ENCODE results near the gene TRMT5. TPM values are rescaled to one million over a fixed set of nuclear protein-coding genes. Genes with fewer than 3 reads are reported as not detected.
A peak's percentile ranks its signal among the peaks of the same experiment; 100 is the strongest.

TRMT5 gene
- total RNA-seq: 10 to 100 TPM; 19.7 to 20.8 TPM

DNA sequence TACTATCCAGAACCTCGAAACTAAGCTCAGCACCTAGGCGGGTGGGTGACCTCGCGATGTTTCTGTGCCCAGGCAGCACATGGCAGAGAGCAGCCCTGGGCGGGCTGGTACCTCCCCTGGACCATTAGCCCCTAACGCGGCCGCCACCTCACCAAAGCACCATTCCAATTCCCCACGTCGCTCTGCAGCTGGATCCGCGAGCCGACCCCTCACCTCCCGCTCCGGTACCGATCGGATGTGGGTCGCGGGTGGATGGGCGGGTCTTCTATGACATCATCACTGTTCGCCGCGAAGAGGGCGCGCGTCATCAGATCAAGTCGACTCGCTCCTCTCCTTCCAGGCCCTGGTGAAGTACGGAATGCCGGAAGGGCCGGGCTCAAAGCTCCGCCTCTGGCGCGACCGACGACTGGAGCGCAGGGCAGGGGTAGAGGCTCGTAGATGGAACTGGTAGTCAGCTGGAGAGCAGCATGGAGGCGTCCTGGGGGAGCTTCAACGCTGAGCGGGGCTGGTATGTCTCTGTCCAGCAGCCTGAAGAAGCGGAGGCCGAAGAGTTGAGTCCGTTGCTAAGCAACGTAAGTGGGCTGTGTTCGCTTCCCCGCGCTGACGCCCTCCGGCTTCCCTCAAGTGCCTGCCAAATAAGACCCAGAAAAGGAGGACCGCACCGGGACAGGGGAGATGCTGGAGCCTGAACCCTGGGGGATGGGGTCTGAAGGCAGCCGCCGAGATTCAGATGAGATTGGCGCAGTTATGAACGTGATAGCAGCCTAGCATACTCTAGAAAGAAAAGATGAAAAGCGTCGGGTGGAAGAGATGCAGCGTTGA lies at the start of gene TRMT5, which contains the start of gene SLC38A6:
TSS of gene TRMT5 (minus strand) at position 269 of the 822 bp plus-strand sequence. CDS start at position 163, 106 bp downstream.
TSS of gene SLC38A6 (plus strand) at position 435 of the 822 bp plus-strand sequence. CDS start at position 468, 33 bp downstream.
- ChIA-PET POLR2A (interaction anchor here (0.6 kb wide), 1 partner anchor 63 kb away, joined by 3 read pairs; no protein-coding TSS in a partner anchor), CTCF (interaction anchor here (0.9 to 1.0 kb wide), 2 partner anchors 48 to 325 kb away, joined by 3 read pairs; no protein-coding TSS in a partner anchor)
- Mint-ChIP-seq H3K9me3 (ENCODE audit: low read depth) (no peaks in the 10 kb centered on the region), H3K4me3 (no peak within 1 kb of the TSS), H3K27me3 (no peaks in the 10 kb centered on the region), H3K36me3 (ENCODE audit: low read depth) (peaks cover 30% of the 10 kb centered on the region), H3K27ac (no peak within 1 kb of the TSS), H3K4me1 (peaks cover 32% of the 10 kb centered on the region)
- DNase-seq (peak; percentile 94), ATAC-seq (peak; percentile 89)
- intact Hi-C loops (cut with DNase I, micrococcal nuclease): loop anchor here (1.0 to 5.0 kb wide), 9 partner anchors 16 to 732 kb away; partner anchors contain the start of genes MNAT1 (in 1 of the 2), PPM1A (in 1 of the 2) and SIX4 (in 1 of the 2)

- peaks cover 1% of the 10 kb centered on the region for H3K36me3 Mint-ChIP-seq (ENCODE audit: low read depth)
- H3K27me3 Mint-ChIP-seq: no peaks in the 10 kb centered on the region
- intact Hi-C loops (cut with DNase I, micrococcal nuclease): loop anchor here (10.0 kb wide), 2 partner anchors 372 to 682 kb away; no protein-coding TSS in a partner anchor
- H3K9me3 Mint-ChIP-seq (ENCODE audit: low read depth): no peaks in the 10 kb centered on the region
- H3K4me3 Mint-ChIP-seq: no peak overlapping the region
- ChIA-PET POLR2A (no interaction called here), CTCF (interaction anchor here (0.6 to 5.7 kb wide), 9 partner anchors 12 to 695 kb away, joined by 3 to 26 read pairs (median 4); partner anchors contain the start of gene SIX1)
- no peak for ATAC-seq
- no peak overlapping the region for H3K27ac Mint-ChIP-seq
- no peak for DNase-seq
- H3K4me1 Mint-ChIP-seq: no peaks in the 10 kb centered on the region
These were observed 45.6 kb upstream of the TRMT5 start for GRCh38 chr14:61026526-61026925.

DNA sequence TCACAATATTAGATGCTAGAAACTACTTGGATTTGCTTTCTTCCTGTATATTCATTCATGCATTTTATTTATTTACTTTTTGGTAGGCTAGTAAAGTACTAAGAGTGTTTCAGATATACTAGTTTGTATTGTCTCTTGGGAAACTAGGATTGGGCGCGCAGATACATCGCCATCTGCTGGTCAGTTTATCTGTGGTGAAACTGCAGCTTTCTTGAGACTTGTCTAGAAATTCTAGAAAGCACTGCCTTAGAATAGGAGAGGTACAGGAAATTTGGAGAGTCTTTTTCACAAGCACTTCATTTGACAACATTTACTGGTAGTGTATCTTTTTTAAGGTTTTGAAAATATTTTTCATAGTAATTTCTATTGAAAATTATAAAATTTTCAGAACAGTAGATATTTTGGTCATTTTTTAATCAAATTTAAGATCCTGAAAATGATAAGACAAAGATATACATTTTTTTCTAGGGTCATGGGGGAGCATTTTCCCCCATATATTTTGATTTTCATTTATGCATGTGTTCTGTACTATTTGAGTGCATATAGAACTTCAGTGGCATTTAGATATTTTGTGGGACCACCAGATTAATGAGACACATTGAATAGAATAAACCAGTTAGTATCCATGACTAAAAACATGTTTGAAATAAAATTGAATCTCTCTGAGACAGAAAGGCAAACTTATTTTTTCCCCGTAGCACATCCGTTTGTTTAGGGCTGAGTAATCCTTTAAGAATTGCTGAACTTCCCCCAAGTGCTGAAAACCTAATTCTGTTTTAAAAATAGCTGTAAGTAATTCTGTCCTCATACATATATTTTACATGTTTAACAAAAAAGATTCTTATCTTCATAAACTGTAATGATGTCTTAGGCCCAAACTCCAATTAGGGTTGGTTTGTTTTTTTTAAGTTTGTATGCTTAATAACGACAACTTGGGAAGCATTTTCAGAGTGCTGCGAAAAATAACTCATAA lies 44.7 kb upstream of the TRMT5 start:
- ChIA-PET CTCF (interaction anchor here (0.7 to 5.7 kb wide), 14 partner anchors 10 to 812 kb away, joined by 3 to 26 read pairs (median 4); partner anchors contain the start of gene SIX1), POLR2A (no interaction called here)
- H3K4me1 Mint-ChIP-seq: no peaks in the 10 kb centered on the region
- H3K9me3 Mint-ChIP-seq (ENCODE audit: low read depth): no peaks in the 10 kb centered on the region
- no peaks in the 10 kb centered on the region for H3K36me3 Mint-ChIP-seq (ENCODE audit: low read depth)
- intact Hi-C loops (cut with DNase I, micrococcal nuclease): loop anchor here (1.0 to 10.0 kb wide), 4 partner anchors 227 to 681 kb away; no protein-coding TSS in a partner anchor
- no peak overlapping the region for H3K27ac Mint-ChIP-seq
- peak; percentile 42 for ATAC-seq
- no peaks in the 10 kb centered on the region for H3K27me3 Mint-ChIP-seq
- no peak overlapping the region for H3K4me3 Mint-ChIP-seq
- DNase-seq: peak; percentile 68

GRCh38 chr14:61019537-61019936 lies 38.7 kb upstream of the TRMT5 start:
- H3K4me1 Mint-ChIP-seq: no peaks in the 10 kb centered on the region
- no peaks in the 10 kb centered on the region for H3K9me3 Mint-ChIP-seq (ENCODE audit: low read depth)
- intact Hi-C loops (cut with DNase I, micrococcal nuclease): no loop called here
- no peak overlapping the region for H3K27ac Mint-ChIP-seq
- DNase-seq (no peak), ATAC-seq (no peak)
- POLR2A ChIA-PET: no interaction called here
- CTCF ChIA-PET: interaction anchor here (1.0 kb wide), 1 partner anchor 395 kb away, joined by 6 read pairs; no protein-coding TSS in a partner anchor
- no peaks in the 10 kb centered on the region for H3K36me3 Mint-ChIP-seq (ENCODE audit: low read depth)
- H3K27me3 Mint-ChIP-seq: no peaks in the 10 kb centered on the region
- no peak overlapping the region for H3K4me3 Mint-ChIP-seq

DNA sequence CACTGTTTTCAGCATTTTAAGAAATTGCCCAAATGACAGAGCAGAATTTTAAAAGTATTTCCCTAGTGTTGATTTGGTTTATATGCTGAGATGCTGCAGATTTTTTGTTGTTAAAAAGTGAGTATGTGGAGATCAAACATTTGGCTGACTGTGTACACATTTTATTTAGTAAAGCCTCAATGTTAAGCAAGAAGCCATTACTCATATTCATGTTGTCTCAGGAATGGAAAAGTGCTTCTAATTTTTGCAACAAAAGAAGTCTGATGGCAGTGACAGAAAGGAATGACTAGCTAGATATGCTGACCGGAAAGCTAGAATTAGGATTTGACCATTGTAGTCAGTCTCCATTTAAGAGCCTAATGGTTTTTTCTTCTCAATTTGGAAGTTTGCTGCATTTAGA lies 22.7 kb upstream of the TRMT5 start:
- CTCF ChIA-PET: interaction anchor here (0.5 kb wide), 1 partner anchor 439 kb away, joined by 3 read pairs; no protein-coding TSS in a partner anchor

GRCh38 chr14:60999536-60999935 lies 18.7 kb upstream of the TRMT5 start:
- ATAC-seq (no peak), DNase-seq (no peak)
- Mint-ChIP-seq H3K4me1 (no peaks in the 10 kb centered on the region), H3K9me3 (ENCODE audit: low read depth) (no peaks in the 10 kb centered on the region), H3K36me3 (ENCODE audit: low read depth) (peaks cover 22% of the 10 kb centered on the region), H3K27me3 (no peaks in the 10 kb centered on the region), H3K4me3 (no peak overlapping the region), H3K27ac (no peak overlapping the region)
- intact Hi-C loops (cut with DNase I, micrococcal nuclease): no loop called here
- CTCF ChIA-PET: no interaction called here
- POLR2A ChIA-PET: no interaction called here

More for the DNA sequence above, 22.7 kb upstream of the TRMT5 start:
- POLR2A ChIA-PET: no interaction called here
- peaks cover 11% of the 10 kb centered on the region for H3K36me3 Mint-ChIP-seq (ENCODE audit: low read depth)
- DNase-seq: no peak
- ATAC-seq: no peak
- H3K4me3 Mint-ChIP-seq: no peak overlapping the region
- H3K4me1 Mint-ChIP-seq: no peaks in the 10 kb centered on the region
- intact Hi-C loops (cut with DNase I, micrococcal nuclease): no loop called here
- H3K27me3 Mint-ChIP-seq: no peaks in the 10 kb centered on the region
- H3K27ac Mint-ChIP-seq: no peak overlapping the region
- no peaks in the 10 kb centered on the region for H3K9me3 Mint-ChIP-seq (ENCODE audit: low read depth)

- Mint-ChIP-seq H3K27me3 (no peaks in the 10 kb centered on the region), H3K36me3 (ENCODE audit: low read depth) (peaks cover 25% of the 10 kb centered on the region), H3K4me1 (no peaks in the 10 kb centered on the region), H3K4me3 (no peak overlapping the region), H3K9me3 (ENCODE audit: low read depth) (no peaks in the 10 kb centered on the region), H3K27ac (no peak overlapping the region)
- ChIA-PET CTCF (interaction anchor here (0.6 kb wide), 1 partner anchor 412 kb away, joined by 3 read pairs; no protein-coding TSS in a partner anchor), POLR2A (no interaction called here)
- no peak for ATAC-seq
- intact Hi-C loops (cut with DNase I, micrococcal nuclease): no loop called here
- no peak for DNase-seq
These were observed 17.7 kb upstream of the TRMT5 start for GRCh38 chr14:60998617-60999016.

DNA sequence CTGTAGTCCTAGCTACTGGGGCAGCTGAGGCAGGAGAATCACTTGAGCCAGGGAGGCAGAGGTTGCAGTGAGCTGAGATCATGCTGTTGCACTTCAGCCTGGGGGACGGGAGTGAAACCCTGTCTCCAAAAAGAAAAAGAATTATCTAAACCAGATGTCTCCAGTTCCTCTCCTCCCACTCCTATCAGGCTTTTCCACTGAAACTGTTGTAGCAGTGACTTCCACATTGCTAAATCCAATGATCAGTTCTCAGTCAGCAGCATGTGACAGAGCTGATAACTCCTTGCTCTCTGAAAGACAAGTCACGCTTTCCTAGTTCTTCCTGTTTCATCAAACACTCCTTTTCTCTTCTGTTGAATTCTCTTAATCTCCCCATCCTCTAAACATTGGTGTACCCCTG lies 8.7 kb upstream of the TRMT5 start:
- H3K9me3 Mint-ChIP-seq (ENCODE audit: low read depth): no peaks in the 10 kb centered on the region
- CTCF ChIA-PET: no interaction called here
- H3K4me3 Mint-ChIP-seq: no peak overlapping the region
- no peaks in the 10 kb centered on the region for H3K27me3 Mint-ChIP-seq
- intact Hi-C loops (cut with DNase I, micrococcal nuclease): no loop called here
- H3K27ac Mint-ChIP-seq: no peak overlapping the region
- POLR2A ChIA-PET: no interaction called here
- DNase-seq (no peak), ATAC-seq (no peak)
- H3K36me3 Mint-ChIP-seq (ENCODE audit: low read depth): peaks cover 16% of the 10 kb centered on the region
- no peaks in the 10 kb centered on the region for H3K4me1 Mint-ChIP-seq

- H3K4me1 Mint-ChIP-seq: no peaks in the 10 kb centered on the region
- CTCF ChIA-PET: interaction anchor here (0.6 to 1.0 kb wide), 2 partner anchors 15 to 202 kb away, joined by 3 to 4 read pairs; no protein-coding TSS in a partner anchor
- intact Hi-C loops (cut with DNase I, micrococcal nuclease): no loop called here
- no peaks in the 10 kb centered on the region for H3K27me3 Mint-ChIP-seq
- ATAC-seq (no peak), DNase-seq (no peak)
- H3K27ac Mint-ChIP-seq: no peak overlapping the region
- POLR2A ChIA-PET: interaction anchor here (0.7 kb wide), 1 partner anchor 258 kb away, joined by 3 read pairs; no protein-coding TSS in a partner anchor
- H3K9me3 Mint-ChIP-seq (ENCODE audit: low read depth): no peaks in the 10 kb centered on the region
- peaks cover 9% of the 10 kb centered on the region for H3K36me3 Mint-ChIP-seq (ENCODE audit: low read depth)
- no peak overlapping the region for H3K4me3 Mint-ChIP-seq
These were observed 5.6 kb upstream of the TRMT5 start for GRCh38 chr14:60986500-60986899.

DNA sequence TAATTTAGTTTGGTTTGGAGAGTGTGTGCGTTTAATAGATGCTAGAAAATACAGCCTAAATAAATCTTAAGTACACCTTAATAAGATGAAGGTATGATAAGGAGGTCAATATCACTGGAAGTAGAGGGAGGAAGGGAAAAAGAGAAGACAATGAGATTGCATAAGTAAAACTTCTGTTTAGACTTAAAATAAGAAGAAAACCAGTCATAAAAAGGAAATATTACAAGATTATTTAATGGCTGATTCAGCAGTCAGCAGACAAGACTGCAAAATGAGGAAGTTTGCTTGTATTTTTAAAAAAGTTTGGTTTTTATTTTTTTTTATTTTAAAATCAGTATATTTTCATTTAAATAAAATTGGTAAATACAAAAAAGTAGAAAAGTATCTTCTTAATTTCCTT lies 3.3 kb upstream of the TRMT5 start:
- H3K4me1 Mint-ChIP-seq: peaks cover 13% of the 10 kb centered on the region
- ATAC-seq: no peak
- CTCF ChIA-PET: no interaction called here

More for the DNA sequence above, 3.3 kb upstream of the TRMT5 start:
- H3K36me3 Mint-ChIP-seq (ENCODE audit: low read depth): peaks cover 9% of the 10 kb centered on the region
- no peak overlapping the region for H3K4me3 Mint-ChIP-seq
- H3K27ac Mint-ChIP-seq: no peak overlapping the region
- POLR2A ChIA-PET: no interaction called here
- no peaks in the 10 kb centered on the region for H3K9me3 Mint-ChIP-seq (ENCODE audit: low read depth)
- no peaks in the 10 kb centered on the region for H3K27me3 Mint-ChIP-seq
- no peak for DNase-seq
- intact Hi-C loops (cut with DNase I, micrococcal nuclease): loop anchor here (5.0 kb wide), 2 partner anchors 262 to 652 kb away; partner anchors contain the start of gene SIX4 (in 1 of the 2)
